HepG2 (cell line): Measurements from ENCODE around the gene NKX1-1. TPM values are rescaled to one million over a fixed set of nuclear protein-coding genes. Genes with fewer than 3 reads are reported as not detected.

Experiments
- ATAC-seq: fragments of 200-7000 bp; cut with Tn5 transposase; 3 replicates; pipeline ENCODE4 v1.9.1; 2020; ENCODE audit warnings: mild to moderate bottlenecking, moderate library complexity
- BruUV-seq: library from RNA; stranded (reverse); fragments of 400-500 nt; replicated peaks from 2 replicates; lab custom pipeline; 2021; lab: Mats Ljungman, UMichigan
- CTCF ChIA-PET: fragments of 300-600 bp; formaldehyde crosslinking; extraction: SDS; loops from one replicate; lab custom pipeline; 2021; ENCODE audit warnings: low total read pairs, inconsistent platforms, low intra/inter-chr PET ratio; lab: Yijun Ruan, JAX
- POLR2A ChIA-PET: fragments of 350-600 bp; sonication (Branson Sonifier 250); formaldehyde crosslinking; loops from one replicate; lab custom pipeline; 2020; ENCODE audit warnings: antibody characterized with exemption, inconsistent platforms; lab: Yijun Ruan, JAX
- DNase-seq: peaks from one replicate; pipeline ENCODE4 v3.0.0-alpha.2; 2015; ENCODE audit warnings: low spot score
- FAIRE-seq: peaks from 3 replicates; lab custom pipeline; 2011; peaks lifted over from hg19 to GRCh38; lab: Jason Lieb, UNC
- H2AFZ ChIP-seq: one replicate; pipeline ENCODE4 v1.6.1; 2011; ENCODE audit warnings: low read length, inconsistent platforms
- H3K27ac ChIP-seq: fragments of 300-600 bp; 3 replicates; pipeline ENCODE4 v1.8.0; 2011; ENCODE audit warnings: mixed run types, mild to moderate bottlenecking, mixed read lengths, low read length, inconsistent platforms; ENCODE audit not compliant: insufficient read depth; ENCODE audit errors: extremely low read length
- H3K27me3 ChIP-seq, 2 experiments: fragments of 200-600 bp in 1 of 2; 2 replicates in 1 of 2; 3 replicates in 1 of 2; pipeline versions ENCODE4 v1.6.0 to v1.8.0; 2011; ENCODE audit warnings: low read length in 2 of 2, mild to moderate bottlenecking in 2 of 2, moderate library complexity in 2 of 2, inconsistent platforms in 1 of 2; ENCODE audit not compliant: insufficient read depth in 2 of 2, control insufficient read depth in 1 of 2
- H3K36me3 ChIP-seq, 2 experiments: fragments of 200-600 bp in 1 of 2; replicated peaks in 1 of 2; 2 replicates in 1 of 2; 3 replicates in 1 of 2; pipeline versions ENCODE4 v1.5.1 to v1.8.0; 2011; ENCODE audit warnings: low read length in 2 of 2, inconsistent platforms in 1 of 2; ENCODE audit not compliant: insufficient read depth in 2 of 2, control insufficient read depth in 1 of 2
- H3K4me1 ChIP-seq: 2 replicates; pipeline ENCODE4 v1.5.1; 2012; ENCODE audit warnings: low read length, inconsistent platforms; ENCODE audit not compliant: insufficient read depth
- H3K4me2 ChIP-seq: 2 replicates; pipeline ENCODE4 v1.6.0; 2011; ENCODE audit warnings: low read depth, low read length, inconsistent platforms
- H3K4me3 ChIP-seq, 3 experiments: fragments of 200-600 bp in 1 of 3; sonication (generic), shearing (Covaris generic) in 1 of 3; replicated peaks in 1 of 3; 2 replicates each; pipeline ENCODE4 v1.5.1; 2011 to 2016; ENCODE audit warnings: low read length in 3 of 3, inconsistent platforms in 2 of 3, low read depth in 2 of 3, mild to moderate bottlenecking in 2 of 3, control low read depth in 1 of 3, mixed read lengths in 1 of 3; ENCODE audit not compliant: insufficient read depth in 1 of 3
- H3K79me2 ChIP-seq: one replicate; pipeline ENCODE4 v1.6.1; 2011; ENCODE audit warnings: low read length, inconsistent platforms; ENCODE audit not compliant: insufficient read depth
- H3K9ac ChIP-seq: 2 replicates; pipeline ENCODE4 v1.6.0; 2011; ENCODE audit warnings: mild to moderate bottlenecking, low read depth, low read length, inconsistent platforms; ENCODE audit not compliant: insufficient read depth
- H3K9me3 ChIP-seq: 2 replicates; pipeline ENCODE4 v1.5.1; 2012; ENCODE audit warnings: mild to moderate bottlenecking, low read length
- H4K20me1 ChIP-seq: 2 replicates; pipeline ENCODE4 v1.6.0; 2011; ENCODE audit warnings: inconsistent platforms, mild to moderate bottlenecking, low read length, moderate library complexity; ENCODE audit not compliant: insufficient read depth
- ARID4A ChIP-seq: sonication (generic); formaldehyde crosslinking; IDR thresholded peaks from 2 replicates; pipeline ENCODE4 v1.5.0; 2020; ENCODE audit warnings: mild to moderate bottlenecking, missing genetic modification reagents, borderline replicate concordance
- CTCF ChIP-seq: sonication (generic); formaldehyde crosslinking; IDR thresholded peaks from 2 replicates; pipeline ENCODE4 v1.5.0; 2020; ENCODE audit warnings: mild to moderate bottlenecking, missing genetic modification reagents, moderate library complexity
- GATAD1 ChIP-seq: IDR thresholded peaks from 2 replicates; pipeline ENCODE4 v1.6.1; 2016; ENCODE audit warnings: missing genetic modification reagents, missing compliant biosample characterization
- KLF12 ChIP-seq: sonication (generic); formaldehyde crosslinking; IDR thresholded peaks from 2 replicates; pipeline ENCODE4 v1.4.0; 2020; ENCODE audit warnings: missing genetic modification reagents, borderline replicate concordance
- NCOA1 ChIP-seq: sonication (generic); formaldehyde crosslinking; IDR thresholded peaks from 2 replicates; pipeline ENCODE4 v1.9.0; 2021; ENCODE audit warnings: missing genetic modification reagents
- STAG1 ChIP-seq: sonication (generic); formaldehyde crosslinking; IDR thresholded peaks from 2 replicates; pipeline ENCODE4 v1.4.0; 2020; ENCODE audit warnings: missing genetic modification reagents
- WGBS: methylation state at CpG from one replicate; pipeline ENCODE4 v1.1.6; 2017; ENCODE audit warnings: low lambda C conversion rate; 5-methylcytosine and 5-hydroxymethylcytosine counted together
- in situ Hi-C: cut with HindIII; loops from 2 replicates; pipeline ENCODE4 v1.10.0; 2017; ENCODE audit warnings: low pct_unique_long_range_greater_than_20kb; ENCODE audit not compliant: extremely low pct_ligation_motif_present
- intact Hi-C: fragments of 100-400 bp; cut with micrococcal nuclease; formaldehyde crosslinking; loops from one replicate; pipeline ENCODE4 v1.10.0; 2022; ENCODE audit not compliant: unreplicated experiment
- polyA plus RNA-seq, 8 experiments: library from polyadenylated mRNA; depleted of rRNA in 3 of 8; stranded (reverse) in 7 of 8; unstranded in 1 of 8; fragments of >200 nt; fragmentation: Illumina TruSeq in 4 of 8; extraction: Trizol in 4 of 8; gene quantifications; 2 replicates each; pipeline versions ENCODE4 v1.2.1 to v1.2.3, GENCODE V29; 2011 to 2016; ENCODE audit warnings: low read depth in 4 of 8, missing spikeins in 1 of 8, mixed read lengths in 1 of 8; ENCODE audit not compliant: insufficient read depth in 1 of 8
- total RNA-seq, 5 experiments: library from RNA; depleted of rRNA; stranded (reverse); fragments of >200 nt; fragmentation: Illumina TruSeq; extraction: Trizol; gene quantifications; 2 replicates each; pipeline ENCODE4 v1.2.3, GENCODE V29; 2016; ENCODE audit warnings: low read depth in 1 of 5

The NKX1-1 gene
- total and polyA plus RNA-seq, 2 of the 13 experiments (the other 11 are each of a cell fraction or from before 2014, with no cell fraction given), result not detected

GRCh38 chr4:1365271-1366178 is 40.7 kb downstream of the NKX1-1 start:
- TF ChIP-seq KLF12 (no peak), NCOA1 (CRISPR knock-in tag) (no peak), GATAD1 (CRISPR knock-in tag) (no peak), CTCF (CRISPR knock-in tag) (0 out of 2 replicates have a peak, but pooled peaks have one; percentile 15), ARID4A (CRISPR knock-in tag) (no peak), STAG1 (CRISPR knock-in tag) (0 out of 2 replicates have a peak, but pooled peaks have one; percentile 3)
- Histone ChIP-seq H3K27ac (no peak overlapping the region), H3K4me1 (peaks cover 7% of the 10 kb centered on the region), H3K27me3 (no peaks in the 10 kb centered on the region), H3K9ac (no peak overlapping the region), H3K4me3 (no peak overlapping the region), H2AFZ (no peak overlapping the region), H3K79me2 (no peaks in the 10 kb centered on the region), H4K20me1 (0 out of 2 replicates have a peak, but pooled peaks cover 3% of the 10 kb centered on the region), H3K9me3 (no peaks in the 10 kb centered on the region), H3K36me3 (peaks cover 1 to 19% of the 10 kb centered on the region in 2 experiments; a peak in 2 of 5 replicates), H3K4me2 (no peak overlapping the region)
- in situ Hi-C loops (no loop called here), intact Hi-C loops (no loop called here)
- ChIA-PET POLR2A (no interaction called here), CTCF (no interaction called here)
- DNase-seq, result no peak
- FAIRE-seq, result no peak
- no peak for ATAC-seq
- 91% methylated on average over 14 of the region's 25 CpGs for WGBS
- no TSS peak for BruUV-seq
